WTC11 (cell line): ENCODE measurements around the gene TCP11. TPM values are rescaled to one million over a fixed set of nuclear protein-coding genes. Genes with fewer than 3 reads are reported as not detected.

Experiments used
- ATAC-seq: fragments of 200-7000 bp; cut with Tn5 transposase; 2 replicates; pipeline ENCODE4 v1.10.0; 2021; ENCODE audit warnings: mild to moderate bottlenecking, moderate library complexity
- CTCF ChIA-PET: fragments of 300-600 bp; sonication (Branson Sonifier 250); formaldehyde crosslinking; loops from one replicate; lab custom pipeline; 2021; ENCODE audit warnings: antibody characterized with exemption; lab: Charles Lee
- POLR2A ChIA-PET: fragments of 350-600 bp; sonication (Branson Sonifier 250); formaldehyde crosslinking; loops from one replicate; lab custom pipeline; 2021; ENCODE audit warnings: antibody characterized with exemption; lab: Charles Lee
- DNase-seq: peaks from one replicate; pipeline ENCODE4 v3.0.0; 2021; ENCODE audit warnings: low spot score
- H3K27ac Mint-ChIP-seq: 2 replicates; pipeline ENCODE4 v1.8.0; 2021; ENCODE audit warnings: mixed read lengths
- H3K27me3 Mint-ChIP-seq: 2 replicates; pipeline ENCODE4 v1.8.0; 2021; ENCODE audit warnings: low read depth, mild to moderate bottlenecking, moderate library complexity, mixed read lengths
- H3K36me3 Mint-ChIP-seq: 2 replicates; pipeline ENCODE4 v1.8.0; 2021; ENCODE audit warnings: mixed read lengths
- H3K4me1 Mint-ChIP-seq: 2 replicates; pipeline ENCODE4 v1.8.0; 2022; ENCODE audit warnings: mixed read lengths
- H3K4me3 Mint-ChIP-seq: 2 replicates; pipeline ENCODE4 v1.8.0; 2021; ENCODE audit warnings: mild to moderate bottlenecking, moderate library complexity, mixed read lengths
- H3K9me3 Mint-ChIP-seq: 2 replicates; pipeline ENCODE4 v1.8.0; 2021; ENCODE audit warnings: mixed read lengths
- CDX4 ChIP-seq: fragments of 250-450 bp; sonication (Bioruptor Pico); IDR thresholded peaks from 2 replicates; pipeline ENCODE4 v1.9.0; 2021; ENCODE audit warnings: moderate library complexity, mild to moderate bottlenecking, inconsistent platforms, borderline replicate concordance
- CTCF ChIP-seq: fragments of 200-600 bp; IDR thresholded peaks from 2 replicates; pipeline ENCODE4 v1.8.0; 2022; ENCODE audit warnings: antibody characterized with exemption
- E2F4 ChIP-seq: sonication (generic); formaldehyde crosslinking; IDR thresholded peaks from 2 replicates; pipeline ENCODE4 v1.8.1; 2022; ENCODE audit warnings: low read depth, mild to moderate bottlenecking, moderate library complexity, missing genetic modification reagents, borderline replicate concordance
- E2F5 ChIP-seq: sonication (generic); formaldehyde crosslinking; IDR thresholded peaks from 2 replicates; pipeline ENCODE4 v1.8.1; 2022; ENCODE audit warnings: mild to moderate bottlenecking, moderate library complexity, missing genetic modification reagents
- EMX1 ChIP-seq: fragments of 250-450 bp; sonication (Bioruptor Pico); IDR thresholded peaks from 2 replicates; pipeline ENCODE4 v1.8.0; 2021; ENCODE audit warnings: mild to moderate bottlenecking
- ETV6 ChIP-seq: sonication (generic); formaldehyde crosslinking; IDR thresholded peaks from 2 replicates; pipeline ENCODE4 v1.8.1; 2022; ENCODE audit warnings: mild to moderate bottlenecking, missing genetic modification reagents
- GABPB1 ChIP-seq: sonication (generic); formaldehyde crosslinking; IDR thresholded peaks from 2 replicates; pipeline ENCODE4 v1.8.1; 2023; ENCODE audit warnings: mild to moderate bottlenecking, missing genetic modification reagents
- GTF2I ChIP-seq: fragments of 250-450 bp; sonication (Bioruptor Pico); conservative IDR thresholded peaks from 2 replicates; pipeline ENCODE4 v1.4.0; 2021; ENCODE audit warnings: mild to moderate bottlenecking
- HMGXB4 ChIP-seq: sonication (generic); formaldehyde crosslinking; IDR thresholded peaks from 2 replicates; pipeline ENCODE4 v1.8.1; 2023; ENCODE audit warnings: mild to moderate bottlenecking, moderate library complexity, missing genetic modification reagents
- JUN ChIP-seq: sonication (generic); formaldehyde crosslinking; IDR thresholded peaks from 2 replicates; pipeline ENCODE4 v1.8.0; 2023; ENCODE audit warnings: mild to moderate bottlenecking, missing genetic modification reagents
- MLX ChIP-seq: sonication (generic); formaldehyde crosslinking; IDR thresholded peaks from 2 replicates; pipeline ENCODE4 v1.8.1; 2023; ENCODE audit warnings: mild to moderate bottlenecking, missing genetic modification reagents, moderate library complexity
- MXD4 ChIP-seq: fragments of 250-450 bp; sonication (Bioruptor Pico); IDR thresholded peaks from 2 replicates; pipeline ENCODE4 v1.8.0; 2021; ENCODE audit warnings: mild to moderate bottlenecking, moderate library complexity, borderline replicate concordance
- MYBL2 ChIP-seq: sonication (generic); formaldehyde crosslinking; IDR thresholded peaks from 2 replicates; pipeline ENCODE4 v1.8.1; 2023; ENCODE audit warnings: mild to moderate bottlenecking, moderate library complexity, missing genetic modification reagents
- NFATC4 ChIP-seq: fragments of 250-450 bp; sonication (Bioruptor Pico); IDR thresholded peaks from 2 replicates; pipeline ENCODE4 v1.9.0; 2021; ENCODE audit warnings: mild to moderate bottlenecking
- NFE2L1 ChIP-seq: sonication (generic); formaldehyde crosslinking; IDR thresholded peaks from 2 replicates; pipeline ENCODE4 v1.8.1; 2023; ENCODE audit warnings: missing genetic modification reagents
- PREB ChIP-seq: sonication (generic); formaldehyde crosslinking; IDR thresholded peaks from 2 replicates; pipeline ENCODE4 v1.8.1; 2022; ENCODE audit warnings: mild to moderate bottlenecking, missing genetic modification reagents, moderate library complexity, borderline replicate concordance
- RELA ChIP-seq: sonication (generic); formaldehyde crosslinking; IDR thresholded peaks from 2 replicates; pipeline ENCODE4 v1.8.1; 2022; ENCODE audit warnings: missing genetic modification reagents, mild to moderate bottlenecking, borderline replicate concordance
- SMAD4 ChIP-seq: sonication (generic); formaldehyde crosslinking; IDR thresholded peaks from 2 replicates; pipeline ENCODE4 v1.8.0; 2022; ENCODE audit warnings: mild to moderate bottlenecking, missing genetic modification reagents
- SOX15 ChIP-seq: fragments of 250-450 bp; sonication (Bioruptor Pico); IDR thresholded peaks from 2 replicates; pipeline ENCODE4 v1.9.0; 2021; ENCODE audit warnings: mild to moderate bottlenecking
- TEAD1 ChIP-seq: sonication (generic); formaldehyde crosslinking; IDR thresholded peaks from 2 replicates; pipeline ENCODE4 v1.8.0; 2022; ENCODE audit warnings: mild to moderate bottlenecking, missing genetic modification reagents
- TEAD4 ChIP-seq: sonication (generic); formaldehyde crosslinking; IDR thresholded peaks from 2 replicates; pipeline ENCODE4 v1.8.0; 2022; ENCODE audit warnings: mild to moderate bottlenecking, missing genetic modification reagents
- USF1 ChIP-seq: sonication (generic); formaldehyde crosslinking; IDR thresholded peaks from 2 replicates; pipeline ENCODE4 v1.8.0; 2022; ENCODE audit warnings: mild to moderate bottlenecking, missing genetic modification reagents
- ZBTB43 ChIP-seq: sonication (generic); formaldehyde crosslinking; IDR thresholded peaks from 2 replicates; pipeline ENCODE4 v1.8.1; 2023; ENCODE audit warnings: mild to moderate bottlenecking, missing genetic modification reagents
- ZNF121 ChIP-seq: sonication (generic); formaldehyde crosslinking; IDR thresholded peaks from 2 replicates; pipeline ENCODE4 v1.8.0; 2023; ENCODE audit warnings: missing genetic modification reagents
- ZNF219 ChIP-seq: sonication (generic); formaldehyde crosslinking; IDR thresholded peaks from 2 replicates; pipeline ENCODE4 v1.8.0; 2023; ENCODE audit warnings: missing genetic modification reagents, mild to moderate bottlenecking, borderline replicate concordance
- ZNF396 ChIP-seq: fragments of 250-450 bp; sonication (Bioruptor Pico); IDR thresholded peaks from 2 replicates; pipeline ENCODE4 v1.8.0; 2021; ENCODE audit warnings: mild to moderate bottlenecking, moderate library complexity, borderline replicate concordance
- total RNA-seq: library from RNA; stranded (reverse); gene quantifications from 3 replicates; pipeline ENCODE4 v1.2.3, GENCODE V29; 2021

TCP11 gene
- total RNA-seq, 1 experiment from 2014 or later = not detected

GRCh38 chr6:35093118-35093445 is 48.1 kb downstream of the TCP11 start:
- Mint-ChIP-seq H3K4me3 (no peak overlapping the region), H3K4me1 (peaks cover 40% of the 10 kb centered on the region), H3K36me3 (peaks cover 3% of the 10 kb centered on the region; the same call in 1 of the 2 replicates), H3K27me3 (no peaks in the 10 kb centered on the region)
- DNase-seq (no peak), ATAC-seq (no peak)
- no peak for TF ChIP-seq CDX4 (CRISPR knock-in tag)
- TF ChIP-seq MYBL2 (CRISPR knock-in tag) = no peak
- no peak for TF ChIP-seq SOX15
- no peak for TF ChIP-seq USF1
- TF ChIP-seq MXD4 = no peak
- no peak for TF ChIP-seq JUN (CRISPR knock-in tag)
- no peak for TF ChIP-seq RELA (CRISPR knock-in tag)
- TF ChIP-seq TEAD4 = no peak
- no peak for TF ChIP-seq ZNF219
- no peak for TF ChIP-seq PREB (CRISPR knock-in tag)
- TF ChIP-seq SMAD4 (CRISPR knock-in tag) = no peak
- TF ChIP-seq ZNF121 (CRISPR knock-in tag) = no peak
- no peak for TF ChIP-seq ZNF396
- TF ChIP-seq CTCF = no peak
- TF ChIP-seq, all 79 proteins: peak for 0
- H3K9me3 Mint-ChIP-seq = no peaks in the 10 kb centered on the region
- H3K27ac Mint-ChIP-seq = peak overlapping the region; percentile 36; the same call in 1 of the 2 replicates
- POLR2A ChIA-PET = no interaction called here
- CTCF ChIA-PET = interaction anchor here (0.6 to 2.2 kb wide), 4 partner anchors 47 to 114 kb away, joined by 3 to 12 read pairs (median 4); no protein-coding TSS in a partner anchor

GRCh38 chr6:35092362-35093117 is 48.6 kb downstream of the TCP11 start:
- DNase-seq (no peak), ATAC-seq (no peak)
- POLR2A ChIA-PET = no interaction called here
- no peak overlapping the region for H3K4me3 Mint-ChIP-seq
- no peaks in the 10 kb centered on the region for H3K9me3 Mint-ChIP-seq
- CTCF ChIA-PET = interaction anchor here (1.4 to 2.2 kb wide), 2 partner anchors 47 to 68 kb away, joined by 3 to 6 read pairs; no protein-coding TSS in a partner anchor
- H3K4me1 Mint-ChIP-seq = peaks cover 37% of the 10 kb centered on the region
- no peaks in the 10 kb centered on the region for H3K27me3 Mint-ChIP-seq
- H3K36me3 Mint-ChIP-seq = peaks cover 8% of the 10 kb centered on the region; the same call in 1 of the 2 replicates
- peak overlapping the region; percentile 36 for H3K27ac Mint-ChIP-seq
- TF ChIP-seq TEAD1 (CRISPR knock-in tag) (no peak), GABPB1 (no peak), NFE2L1 (CRISPR knock-in tag) (no peak), ZBTB43 (no peak), TEAD4 (no peak), MLX (CRISPR knock-in tag) (no peak), ETV6 (CRISPR knock-in tag) (no peak), NFATC4 (CRISPR knock-in tag) (no peak), E2F4 (no peak), EMX1 (CRISPR knock-in tag) (no peak), E2F5 (CRISPR knock-in tag) (no peak), HMGXB4 (CRISPR knock-in tag) (no peak), GTF2I (no peak)
